ENCODE results near the gene CH25H.

GRCh38 chr10:89184638-89185037, 22.5 kb downstream of the CH25H start:
- TF ChIP-seq CTCF (IDR thresholded peaks at IDR 0.05) (no peak), POLR2A (IDR thresholded peaks at IDR 0.05) (no peak), POLR2AphosphoS5 (IDR thresholded peaks at IDR 0.05) (no peak)

All from prostate gland (tissue), 2 donors.